ENCODE measurements around the gene KDM4C. TPM values are rescaled to one million over a fixed set of nuclear protein-coding genes. Genes with fewer than 3 reads are reported as not detected.

Gene KDM4C
- total and polyA plus RNA-seq, 2 of the 8 experiments (the other 6 are each of a cell fraction or from before 2014, with no cell fraction given) = 13.0 to 26.1 TPM

- Histone ChIP-seq H3K23me2 (ENCODE audit: low read depth, low read length) (no peaks in the 10 kb centered on the region), H3K4me1 (replicated peaks in 1 of 4; ENCODE audit: control insufficient read depth in 3 of 4, insufficient read depth in 4 of 4, low read length in 3 of 4) (no peaks in the 10 kb centered on the region), H3K27me3 (replicated peaks in 1 of 4; ENCODE audit: control insufficient read depth in 3 of 4, extremely low read depth in 1 of 4, insufficient read depth in 3 of 4, low read length in 3 of 4) (no peaks in the 10 kb centered on the region), H3K4me3 (ENCODE audit: extremely low read depth in 1 of 4, insufficient read depth in 2 of 4, low read depth in 3 of 4, low read length in 4 of 4) (no peak overlapping the region), H4K91ac (replicated peaks; ENCODE audit: insufficient read length, low read length) (no peak overlapping the region), H4K5ac (ENCODE audit: insufficient read length, low read depth, low read length) (no peak overlapping the region), H3K56ac (replicated peaks; ENCODE audit: insufficient read length, low read depth, low read length) (no peak overlapping the region), H2BK15ac (ENCODE audit: low read length) (no peak overlapping the region), H3K4me2 (ENCODE audit: insufficient read depth in 1 of 2, low read depth in 2 of 2, low read length in 2 of 2) (no peak overlapping the region), H3K79me1 (ENCODE audit: low read depth, low read length) (no peaks in the 10 kb centered on the region), H3K23ac (ENCODE audit: insufficient read length) (no peak overlapping the region), H2AFZ (ENCODE audit: low read length) (no peak overlapping the region), H3K9me3 (ENCODE audit: insufficient read depth in 2 of 2, low read depth in 1 of 2, low read length in 1 of 2) (no peaks in the 10 kb centered on the region), H2AK5ac (ENCODE audit: low read depth, low read length) (no peak overlapping the region), H3K4ac (replicated peaks; ENCODE audit: insufficient read length, low read depth, low read length) (no peak overlapping the region), H3K18ac (ENCODE audit: extremely low read depth, low read length) (no peak overlapping the region), H3K9ac (replicated peaks in 1 of 4; ENCODE audit: extremely low read depth in 1 of 4, low read depth in 3 of 4, low read length in 3 of 4) (no peak overlapping the region), H3K79me2 (ENCODE audit: control insufficient read depth in 1 of 2, insufficient read depth in 2 of 2, low read length in 2 of 2) (no peaks in the 10 kb centered on the region), H2BK20ac (ENCODE audit: low read length) (no peak overlapping the region), H4K20me1 (replicated peaks in 1 of 2; ENCODE audit: control insufficient read depth in 1 of 2, insufficient read depth in 2 of 2, low read length in 2 of 2) (no peaks in the 10 kb centered on the region), H2BK120ac (replicated peaks; ENCODE audit: low read depth, low read length) (no peak overlapping the region), H2BK12ac (ENCODE audit: low read depth, low read length) (no peak overlapping the region), H3K14ac (ENCODE audit: insufficient read length) (no peak overlapping the region), H3K36me3 (ENCODE audit: control insufficient read depth in 2 of 4, insufficient read depth in 4 of 4, low read length in 3 of 4) (no peaks in the 10 kb centered on the region; a peak in 1 of 8 replicates), H4K8ac (ENCODE audit: extremely low read depth, insufficient read depth, low read length) (no peak overlapping the region), H3K27ac (ENCODE audit: low read depth, low read length) (no peak overlapping the region), H2BK5ac (ENCODE audit: low read depth, low read length) (no peak overlapping the region)
- TF ChIP-seq ZNF274 (IDR thresholded peaks at IDR 0.05; ENCODE audit: borderline replicate concordance, extremely low read depth, low read length) = no peak
- TF ChIP-seq HDAC2 (IDR thresholded peaks at IDR 0.05; ENCODE audit: borderline replicate concordance in 1 of 2, low read depth in 2 of 2, low read length in 2 of 2) = no peak
- TF ChIP-seq TCF12 (IDR thresholded peaks at IDR 0.05; ENCODE audit: low read depth, low read length) = no peak
- TF ChIP-seq TAF1 (IDR thresholded peaks at IDR 0.05; ENCODE audit: low read depth, low read length) = no peak
- no peak for TF ChIP-seq JUN (IDR thresholded peaks at IDR 0.05; ENCODE audit: low read depth, low read length)
- no peak for TF ChIP-seq CTCF (IDR thresholded peaks at IDR 0.05; ENCODE audit: control extremely low read depth in 1 of 3, insufficient read depth in 1 of 3, low read depth in 1 of 3, low read length in 3 of 3)
- TF ChIP-seq NRF1 (IDR thresholded peaks at IDR 0.05; ENCODE audit: low read depth, low read length) = no peak
- TF ChIP-seq CTBP2 (IDR thresholded peaks at IDR 0.05; ENCODE audit: borderline replicate concordance, insufficient read depth, insufficient read length, low read length) = no peak
- no peak for TF ChIP-seq SP4 (IDR thresholded peaks at IDR 0.05; ENCODE audit: low read length)
- WGBS, 2 experiments (ENCODE audit: extremely low coverage in 1 of 2, insufficient coverage in 1 of 2, insufficient read length in 1 of 2, insufficient replicate concordance in 2 of 2, low coverage in 1 of 2, low lambda C conversion rate in 2 of 2, missing lambda C conversion rate in 1 of 2) = 76% methylated on average over 5 of the region's 5 CpGs; no CpG with 5 or more reads in 1 of the 2 experiments
- FAIRE-seq (no peak), DNase-seq (ENCODE audit: low read depth in 1 of 2, low spot score in 2 of 2) (no peak)
- ChIA-PET CTCF (ENCODE audit: partially characterized antibody) (interaction anchor here (1.3 kb wide), 1 partner anchor 57 kb away, joined by 3 read pairs; no protein-coding TSS in a partner anchor), POLR2A (ENCODE audit: partially characterized antibody) (interaction anchor here (0.6 to 0.8 kb wide), 2 partner anchors 11 to 57 kb away, joined by 3 read pairs; no protein-coding TSS in a partner anchor)
These were observed 126.3 kb downstream of the KDM4C start for GRCh38 chr9:6884101-6884500.

Measured in H1 (cell line).